ENCODE results near the gene HS3ST6. TPM values are rescaled to one million over a fixed set of nuclear protein-coding genes. Genes with fewer than 3 reads are reported as not detected.

Gene HS3ST6
- total RNA-seq, 1 donor from 2014 or later = not detected

DNA sequence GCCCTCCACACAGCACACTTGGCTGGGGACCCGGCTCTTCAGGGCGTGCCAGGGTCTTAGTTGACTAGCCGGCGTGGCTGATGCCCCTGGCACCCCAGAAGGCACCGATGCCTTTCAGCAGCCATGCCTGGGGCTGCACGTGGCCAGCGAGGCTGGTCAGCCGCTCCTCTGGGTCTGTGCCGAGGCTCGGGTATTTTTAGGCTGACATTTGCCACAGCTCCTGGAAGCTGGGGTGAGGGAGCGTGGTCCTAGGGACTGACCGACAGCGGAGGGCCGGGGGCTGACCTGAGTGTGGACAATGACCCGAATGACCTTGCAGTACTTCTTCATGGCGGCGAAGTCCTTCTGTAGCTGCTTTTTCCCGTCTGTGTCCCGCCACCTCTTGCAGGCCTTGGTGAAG lies 32.3 kb upstream of the HS3ST6 start:
- TF ChIP-seq, protein P1, sequence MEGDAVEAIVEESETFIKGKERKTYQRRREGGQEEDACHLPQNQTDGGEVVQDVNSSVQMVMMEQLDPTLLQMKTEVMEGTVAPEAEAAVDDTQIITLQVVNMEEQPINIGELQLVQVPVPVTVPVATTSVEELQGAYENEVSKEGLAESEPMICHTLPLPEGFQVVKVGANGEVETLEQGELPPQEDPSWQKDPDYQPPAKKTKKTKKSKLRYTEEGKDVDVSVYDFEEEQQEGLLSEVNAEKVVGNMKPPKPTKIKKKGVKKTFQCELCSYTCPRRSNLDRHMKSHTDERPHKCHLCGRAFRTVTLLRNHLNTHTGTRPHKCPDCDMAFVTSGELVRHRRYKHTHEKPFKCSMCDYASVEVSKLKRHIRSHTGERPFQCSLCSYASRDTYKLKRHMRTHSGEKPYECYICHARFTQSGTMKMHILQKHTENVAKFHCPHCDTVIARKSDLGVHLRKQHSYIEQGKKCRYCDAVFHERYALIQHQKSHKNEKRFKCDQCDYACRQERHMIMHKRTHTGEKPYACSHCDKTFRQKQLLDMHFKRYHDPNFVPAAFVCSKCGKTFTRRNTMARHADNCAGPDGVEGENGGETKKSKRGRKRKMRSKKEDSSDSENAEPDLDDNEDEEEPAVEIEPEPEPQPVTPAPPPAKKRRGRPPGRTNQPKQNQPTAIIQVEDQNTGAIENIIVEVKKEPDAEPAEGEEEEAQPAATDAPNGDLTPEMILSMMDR (conservative IDR thresholded peaks at IDR 0.05; ENCODE audit: low read depth, low read length) = no peak
- no peak for DNase-seq (ENCODE audit: low read depth)
- H3K4me3 ChIP-seq (ENCODE audit: low read depth, low read length) = no peak overlapping the region

DNA sequence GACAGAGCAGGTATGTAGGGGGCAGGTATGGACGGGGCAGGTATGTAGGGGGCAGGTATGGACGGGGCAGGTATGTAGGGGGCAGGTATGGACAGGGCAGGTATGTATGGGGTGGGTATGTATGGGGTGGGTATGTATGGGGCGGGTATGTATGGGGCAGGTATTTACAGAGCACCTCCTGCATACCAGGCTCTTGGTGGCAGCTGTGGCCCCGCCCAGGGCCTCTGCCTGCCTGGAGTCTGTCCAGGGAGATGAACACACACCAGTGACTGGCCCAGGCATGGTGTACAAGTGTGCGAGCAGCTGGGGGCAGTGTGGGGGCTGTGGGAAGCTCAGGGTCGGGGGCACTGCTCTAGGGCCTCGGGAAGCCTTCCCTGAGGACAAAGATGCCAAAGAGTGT lies 31.8 kb upstream of the HS3ST6 start:
- H3K4me3 ChIP-seq (ENCODE audit: low read depth, low read length) = no peak overlapping the region
- DNase-seq (ENCODE audit: low read depth) = no peak
- TF ChIP-seq, protein P1 (conservative IDR thresholded peaks at IDR 0.05; ENCODE audit: low read depth, low read length) = no peak

DNA sequence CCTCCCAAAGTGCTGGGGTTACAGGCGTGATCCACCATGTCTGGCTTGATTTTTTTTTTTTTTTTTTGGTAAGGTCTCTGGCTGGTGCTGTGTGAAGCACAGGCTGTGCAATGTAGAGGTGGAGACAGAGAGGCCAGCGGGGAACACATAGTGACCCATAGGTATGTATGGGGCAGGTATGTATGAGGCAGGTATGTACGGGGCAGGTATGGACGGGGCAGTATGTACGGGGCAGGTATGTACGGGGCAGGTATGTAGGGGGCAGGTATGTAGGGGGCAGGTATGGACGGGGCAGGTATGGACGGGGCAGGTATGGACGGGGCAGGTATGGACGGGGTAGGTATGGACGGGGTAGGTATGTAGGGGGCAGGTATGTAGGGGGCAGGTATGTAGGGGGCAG lies 31.3 kb upstream of the HS3ST6 start:
- no peak overlapping the region for H3K4me3 ChIP-seq (ENCODE audit: low read depth, low read length)
- no peak for DNase-seq (ENCODE audit: low read depth)
- TF ChIP-seq, protein P1 (conservative IDR thresholded peaks at IDR 0.05; ENCODE audit: low read depth, low read length) = no peak

DNA sequence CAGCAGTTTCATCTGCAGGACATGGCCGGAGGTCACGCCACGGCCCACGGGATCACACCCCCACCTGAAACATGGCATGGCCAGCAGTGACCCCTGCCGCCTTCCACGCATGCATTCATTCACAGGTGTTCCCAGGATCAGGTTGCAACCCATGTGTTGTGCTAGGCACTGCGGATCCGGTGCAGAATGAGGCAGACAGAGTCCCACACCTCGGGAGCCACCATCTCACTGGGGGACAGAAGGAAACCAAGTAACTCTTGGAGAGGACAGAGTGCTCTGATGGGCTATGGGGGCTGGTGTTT lies 29.1 kb upstream of the HS3ST6 start:
- no peak overlapping the region for H3K4me3 ChIP-seq (ENCODE audit: low read depth, low read length)
- DNase-seq (ENCODE audit: low read depth) = no peak
- TF ChIP-seq, protein P1 (conservative IDR thresholded peaks at IDR 0.05; ENCODE audit: low read depth, low read length) = no peak

DNA sequence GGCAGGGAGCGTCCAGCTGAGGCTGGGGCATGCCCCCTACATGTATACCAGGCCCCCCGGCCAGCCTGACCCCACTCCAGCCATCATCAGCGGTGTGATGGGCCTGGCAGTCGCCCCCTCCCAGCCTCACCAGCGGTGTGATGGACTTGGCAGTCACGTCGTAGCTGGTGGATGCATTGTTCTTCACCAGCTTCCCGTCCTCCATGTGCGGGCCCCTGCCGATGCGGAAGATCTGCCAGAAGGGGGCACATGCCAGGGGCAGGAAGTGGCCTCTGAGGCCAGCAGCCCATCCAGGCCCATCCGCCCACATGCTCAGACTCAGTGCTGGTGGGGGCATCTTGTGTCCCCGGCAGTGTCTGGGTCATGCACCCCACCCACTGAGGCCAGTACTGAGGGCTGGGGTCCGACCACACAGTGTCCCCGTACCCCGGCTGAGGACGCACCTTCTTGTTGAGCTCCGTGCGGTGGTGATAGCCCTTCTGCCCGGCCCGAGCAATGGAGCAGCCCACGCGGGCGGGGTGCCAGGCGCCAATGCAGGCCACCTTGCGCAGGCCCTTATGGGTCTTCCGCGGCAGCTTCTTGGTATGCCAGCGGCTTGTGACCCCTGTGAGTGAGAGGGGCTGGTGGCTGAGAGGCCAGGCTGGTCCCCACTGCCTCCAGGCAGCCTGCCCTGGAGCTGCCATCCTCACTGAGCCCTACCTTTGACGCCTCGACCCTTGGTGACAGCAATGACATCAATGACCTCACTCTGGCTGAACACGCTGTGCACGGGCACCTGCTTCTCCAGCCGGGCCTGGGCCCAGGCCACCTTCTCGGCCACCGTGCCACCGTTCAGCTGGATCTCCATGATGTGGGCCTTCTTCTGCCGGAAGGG lies 28.5 kb upstream of the HS3ST6 start:
- TF ChIP-seq, protein P1 (conservative IDR thresholded peaks at IDR 0.05; ENCODE audit: low read depth, low read length) = no peak
- H3K4me3 ChIP-seq (ENCODE audit: low read depth, low read length) = no peak overlapping the region
- DNase-seq (ENCODE audit: low read depth) = no peak

DNA sequence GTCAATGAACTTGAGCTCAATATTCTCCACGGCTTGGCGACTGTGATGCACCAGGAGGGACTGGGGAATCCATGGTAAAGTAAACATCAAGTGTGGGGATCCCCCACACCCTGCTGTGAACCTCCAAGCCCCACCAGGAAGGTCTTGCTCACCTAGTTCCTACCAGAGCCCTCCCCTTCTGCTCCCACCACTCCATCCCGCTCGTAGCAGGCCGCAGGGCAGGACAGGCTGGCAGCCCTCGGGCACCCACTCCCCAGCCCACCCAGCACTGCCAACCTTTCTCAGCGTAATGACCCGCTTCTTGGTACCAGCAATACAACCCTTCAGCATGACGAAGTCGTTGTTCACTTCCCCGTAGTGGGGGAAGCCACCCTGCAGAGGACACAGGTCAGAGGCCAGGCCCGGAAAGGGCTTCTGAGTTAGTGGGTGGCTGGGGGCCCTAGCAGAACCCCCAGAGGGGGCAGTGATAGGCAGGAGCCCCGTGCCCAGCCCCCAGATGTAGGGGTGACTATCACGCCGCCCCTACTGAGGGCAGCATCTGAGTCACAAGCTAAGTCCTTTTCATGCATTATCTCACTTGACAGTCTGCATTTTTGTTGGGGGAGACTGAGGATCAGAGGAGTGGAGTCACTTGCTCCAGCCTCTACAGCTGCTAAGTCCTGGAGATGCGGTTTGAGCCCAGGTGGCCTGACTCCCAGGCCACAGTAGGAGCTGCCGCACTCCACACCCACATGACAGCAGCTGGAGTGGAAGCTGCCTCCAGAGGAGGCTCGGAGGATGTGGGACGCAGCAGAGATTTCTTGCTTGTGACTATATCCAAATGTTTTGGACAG lies 27.6 kb upstream of the HS3ST6 start:
- no peak for DNase-seq (ENCODE audit: low read depth)
- no peak overlapping the region for H3K4me3 ChIP-seq (ENCODE audit: low read depth, low read length)
- TF ChIP-seq, protein P1 (conservative IDR thresholded peaks at IDR 0.05; ENCODE audit: low read depth, low read length) = no peak
